ENCODE results near the gene AFG3L2. TPM values are rescaled to one million over a fixed set of nuclear protein-coding genes. Genes with fewer than 3 reads are reported as not detected.
A peak's percentile ranks its signal among the peaks of the same experiment; 100 is the strongest.

Gene AFG3L2
- total and polyA plus RNA-seq, 2 of the 8 experiments (the other 6 are each of a cell fraction or from before 2014, with no cell fraction given), result 29.7 to 84.8 TPM

GRCh38 chr18:12329125-12329698, 47.8 kb downstream of the AFG3L2 start:
- Histone ChIP-seq H4K5ac (ENCODE audit: insufficient read length, low read depth, low read length) (no peak overlapping the region), H4K91ac (replicated peaks; ENCODE audit: insufficient read length, low read length) (no peak overlapping the region), H3K79me2 (ENCODE audit: control insufficient read depth in 1 of 2, insufficient read depth in 2 of 2, low read length in 2 of 2) (no peaks in the 10 kb centered on the region), H2BK12ac (ENCODE audit: low read depth, low read length) (no peak overlapping the region), H2BK20ac (ENCODE audit: low read length) (no peak overlapping the region), H2AK5ac (ENCODE audit: low read depth, low read length) (no peak overlapping the region), H3K23ac (ENCODE audit: insufficient read length) (no peak overlapping the region), H2BK120ac (replicated peaks; ENCODE audit: low read depth, low read length) (no peak overlapping the region), H3K9me3 (ENCODE audit: insufficient read depth in 2 of 2, low read depth in 1 of 2, low read length in 1 of 2) (no peaks in the 10 kb centered on the region), H3K14ac (ENCODE audit: insufficient read length) (no peak overlapping the region), H3K4me2 (ENCODE audit: insufficient read depth in 1 of 2, low read depth in 2 of 2, low read length in 2 of 2) (no peak overlapping the region), H3K4me1 (replicated peaks in 1 of 4; ENCODE audit: control insufficient read depth in 3 of 4, insufficient read depth in 4 of 4, low read length in 3 of 4) (peaks cover 7 to 13% (median 9%) of the 10 kb centered on the region in 4 experiments), H3K9ac (replicated peaks in 1 of 4; ENCODE audit: extremely low read depth in 1 of 4, low read depth in 3 of 4, low read length in 3 of 4) (no peak overlapping the region), H3K18ac (ENCODE audit: extremely low read depth, low read length) (no peak overlapping the region), H2BK15ac (ENCODE audit: low read length) (no peak overlapping the region), H4K8ac (ENCODE audit: extremely low read depth, insufficient read depth, low read length) (no peak overlapping the region), H3K79me1 (ENCODE audit: low read depth, low read length) (0 out of 2 replicates have a peak, but pooled peaks cover 2% of the 10 kb centered on the region), H3K23me2 (ENCODE audit: low read depth, low read length) (no peaks in the 10 kb centered on the region), H3K27ac (ENCODE audit: low read depth, low read length) (0 out of 2 replicates have a peak overlapping the region, but pooled peaks have one; percentile 18), H3K4me3 (ENCODE audit: extremely low read depth in 1 of 4, insufficient read depth in 2 of 4, low read depth in 3 of 4, low read length in 4 of 4) (no peak overlapping the region), H3K36me3 (ENCODE audit: control insufficient read depth in 2 of 4, insufficient read depth in 4 of 4, low read length in 3 of 4) (peaks cover 2 to 31% (median 25%) of the 10 kb centered on the region in 4 experiments; a peak in 6 of 8 replicates), H3K56ac (replicated peaks; ENCODE audit: insufficient read length, low read depth, low read length) (no peak overlapping the region), H2BK5ac (ENCODE audit: low read depth, low read length) (no peak overlapping the region), H3K4ac (replicated peaks; ENCODE audit: insufficient read length, low read depth, low read length) (no peak overlapping the region), H4K20me1 (replicated peaks in 1 of 2; ENCODE audit: control insufficient read depth in 1 of 2, insufficient read depth in 2 of 2, low read length in 2 of 2) (peaks cover 6 to 12% of the 10 kb centered on the region in 2 experiments), H2AFZ (ENCODE audit: low read length) (no peak overlapping the region), H3K27me3 (replicated peaks in 1 of 4; ENCODE audit: control insufficient read depth in 3 of 4, extremely low read depth in 1 of 4, insufficient read depth in 3 of 4, low read length in 3 of 4) (no peaks in the 10 kb centered on the region)
- CTCF ChIA-PET (ENCODE audit: partially characterized antibody), result interaction anchor here (1.7 to 6.2 kb wide), 9 partner anchors 9 to 64 kb away, joined by 5 to 96 read pairs (median 20); no protein-coding TSS in a partner anchor
- POLR2A ChIA-PET (ENCODE audit: partially characterized antibody), result interaction anchor here (1.2 to 2.9 kb wide), 8 partner anchors 9 to 51 kb away, joined by 3 to 13 read pairs (median 8); partner anchors contain the start of gene AFG3L2
- DNase-seq (ENCODE audit: low read depth in 1 of 2, low spot score in 2 of 2), result no peak
- no peak for FAIRE-seq
- WGBS, 2 experiments (ENCODE audit: extremely low coverage in 1 of 2, insufficient coverage in 1 of 2, insufficient read length in 1 of 2, insufficient replicate concordance in 2 of 2, low coverage in 1 of 2, low lambda C conversion rate in 2 of 2, missing lambda C conversion rate in 1 of 2), result 93% methylated on average over 11 of the region's 11 CpGs; no CpG with 5 or more reads in 1 of the 2 experiments
- TF ChIP-seq CREB1 (IDR thresholded peaks at IDR 0.05), result no peak
- TF ChIP-seq JUND (IDR thresholded peaks at IDR 0.05; ENCODE audit: low read length), result no peak
- TF ChIP-seq BCL11A (IDR thresholded peaks at IDR 0.05; ENCODE audit: low read depth in 2 of 2, low read length in 2 of 2), result no peak
- no peak for TF ChIP-seq EP300 (IDR thresholded peaks at IDR 0.05; ENCODE audit: borderline replicate concordance in 1 of 2, low read depth in 2 of 2, low read length in 2 of 2)
- no peak for TF ChIP-seq CBX8 (IDR thresholded peaks at IDR 0.05; ENCODE audit: borderline replicate concordance, low read depth, low read length)
- TF ChIP-seq POU5F1 (IDR thresholded peaks at IDR 0.05; ENCODE audit: low read depth, low read length), result no peak
- TF ChIP-seq USF2 (IDR thresholded peaks at IDR 0.05; ENCODE audit: low read length), result no peak
- TF ChIP-seq BACH1 (IDR thresholded peaks at IDR 0.05; ENCODE audit: low read length), result no peak
- no peak for TF ChIP-seq NANOG (IDR thresholded peaks at IDR 0.05; ENCODE audit: insufficient read depth, low read depth, low read length, poor library complexity, severe bottlenecking)
- no peak for TF ChIP-seq SP4 (IDR thresholded peaks at IDR 0.05; ENCODE audit: low read length)

All from H1 (cell line).